ENCODE data around the gene ABHD13.

The ABHD13 gene

GRCh38 chr13:108218044-108218974 is at the start of gene ABHD13:
TSS of gene ABHD13 (plus strand) at chr13:108218392. CDS start at chr13:108229219, 10,827 bp downstream.
- Mint-ChIP-seq H3K9me3 (no peaks in the 10 kb centered on the region), H3K27me3 (peaks cover 5% of the 10 kb centered on the region), H3K27ac (peak within 1 kb of the TSS; percentile 94), H3K4me3 (peak within 1 kb of the TSS; percentile 93), H3K4me1 (peaks cover 58% of the 10 kb centered on the region), H3K36me3 (peaks cover 7% of the 10 kb centered on the region)
- peak; percentile 93 for DNase-seq
- CTCF ChIA-PET: interaction anchor here (2.1 kb wide), 1 partner anchor 40 kb away, joined by 8 read pairs; no protein-coding TSS in a partner anchor

GRCh38 chr13:108168929-108169328 is 49.3 kb upstream of the ABHD13 start:
- DNase-seq: no peak
- CTCF ChIA-PET: interaction anchor here (0.6 to 2.0 kb wide), 3 partner anchors 9 to 1690 kb away, joined by 3 to 10 read pairs (median 3); no protein-coding TSS in a partner anchor
- Mint-ChIP-seq H3K27me3 (peaks cover 6% of the 10 kb centered on the region), H3K36me3 (no peaks in the 10 kb centered on the region), H3K9me3 (peaks cover 5% of the 10 kb centered on the region), H3K27ac (no peak overlapping the region), H3K4me1 (no peaks in the 10 kb centered on the region), H3K4me3 (no peak overlapping the region)

- CTCF ChIA-PET: interaction anchor here (0.6 to 1.7 kb wide), 4 partner anchors 39 to 631 kb away, joined by 3 to 8 read pairs (median 3); partner anchors contain the start of gene LIG4
Measured at GRCh38 chr13:108176685-108177274, 41.4 kb upstream of the ABHD13 start.

GRCh38 chr13:108178078-108178477 is 40.1 kb upstream of the ABHD13 start:
- H3K9me3 Mint-ChIP-seq: no peaks in the 10 kb centered on the region
- CTCF ChIA-PET: interaction anchor here (1.0 to 1.7 kb wide), 3 partner anchors 22 to 718 kb away, joined by 3 to 8 read pairs (median 3); no protein-coding TSS in a partner anchor
- no peaks in the 10 kb centered on the region for H3K36me3 Mint-ChIP-seq
- H3K27ac Mint-ChIP-seq: no peak overlapping the region
- no peaks in the 10 kb centered on the region for H3K27me3 Mint-ChIP-seq
- DNase-seq: no peak
- no peak overlapping the region for H3K4me3 Mint-ChIP-seq
- H3K4me1 Mint-ChIP-seq: no peaks in the 10 kb centered on the region

More at GRCh38 chr13:108176685-108177274, 41.4 kb upstream of the ABHD13 start:
- H3K4me1 Mint-ChIP-seq: no peaks in the 10 kb centered on the region
- no peak overlapping the region for H3K27ac Mint-ChIP-seq
- no peaks in the 10 kb centered on the region for H3K36me3 Mint-ChIP-seq
- peaks cover 1% of the 10 kb centered on the region for H3K9me3 Mint-ChIP-seq
- peak; percentile 73 for DNase-seq
- no peak overlapping the region for H3K4me3 Mint-ChIP-seq
- peaks cover 6% of the 10 kb centered on the region for H3K27me3 Mint-ChIP-seq

- H3K4me1 Mint-ChIP-seq: no peaks in the 10 kb centered on the region
- H3K27ac Mint-ChIP-seq: no peak overlapping the region
- H3K36me3 Mint-ChIP-seq: no peaks in the 10 kb centered on the region
- DNase-seq: no peak
- H3K27me3 Mint-ChIP-seq: no peaks in the 10 kb centered on the region
- H3K4me3 Mint-ChIP-seq: no peak overlapping the region
- H3K9me3 Mint-ChIP-seq: no peaks in the 10 kb centered on the region
- CTCF ChIA-PET: interaction anchor here (1.2 kb wide), 1 partner anchor 27 kb away, joined by 3 read pairs; no protein-coding TSS in a partner anchor
Measured at GRCh38 chr13:108182652-108183051, 35.5 kb upstream of the ABHD13 start.

GRCh38 chr13:108185223-108185622 is 33.0 kb upstream of the ABHD13 start:
- CTCF ChIA-PET: no interaction called here
- Mint-ChIP-seq H3K27ac (no peak overlapping the region), H3K4me3 (no peak overlapping the region)

GRCh38 chr13:108188260-108188659 is 29.9 kb upstream of the ABHD13 start:
- Mint-ChIP-seq H3K9me3 (no peaks in the 10 kb centered on the region), H3K27ac (no peak overlapping the region), H3K4me1 (no peaks in the 10 kb centered on the region), H3K4me3 (no peak overlapping the region), H3K36me3 (no peaks in the 10 kb centered on the region), H3K27me3 (no peaks in the 10 kb centered on the region)
- no peak for DNase-seq
- CTCF ChIA-PET: no interaction called here

More at GRCh38 chr13:108185223-108185622, 33.0 kb upstream of the ABHD13 start:
- H3K9me3 Mint-ChIP-seq: no peaks in the 10 kb centered on the region
- no peaks in the 10 kb centered on the region for H3K27me3 Mint-ChIP-seq
- DNase-seq: no peak
- no peaks in the 10 kb centered on the region for H3K4me1 Mint-ChIP-seq
- H3K36me3 Mint-ChIP-seq: no peaks in the 10 kb centered on the region

GRCh38 chr13:108190897-108191296 is 27.3 kb upstream of the ABHD13 start:
- peaks cover 10% of the 10 kb centered on the region for H3K9me3 Mint-ChIP-seq
- CTCF ChIA-PET: no interaction called here
- no peak overlapping the region for H3K27ac Mint-ChIP-seq
- no peaks in the 10 kb centered on the region for H3K36me3 Mint-ChIP-seq
- H3K27me3 Mint-ChIP-seq: no peaks in the 10 kb centered on the region
- no peak for DNase-seq
- no peaks in the 10 kb centered on the region for H3K4me1 Mint-ChIP-seq
- no peak overlapping the region for H3K4me3 Mint-ChIP-seq

GRCh38 chr13:108193806-108194205 is 24.4 kb upstream of the ABHD13 start:
- Mint-ChIP-seq H3K4me1 (no peaks in the 10 kb centered on the region), H3K36me3 (no peaks in the 10 kb centered on the region), H3K27me3 (no peaks in the 10 kb centered on the region), H3K4me3 (no peak overlapping the region), H3K27ac (no peak overlapping the region), H3K9me3 (peaks cover 15% of the 10 kb centered on the region)
- no peak for DNase-seq
- CTCF ChIA-PET: no interaction called here

- Mint-ChIP-seq H3K4me3 (no peak overlapping the region), H3K27ac (no peak overlapping the region), H3K27me3 (no peaks in the 10 kb centered on the region), H3K9me3 (peaks cover 15% of the 10 kb centered on the region), H3K4me1 (no peaks in the 10 kb centered on the region), H3K36me3 (no peaks in the 10 kb centered on the region)
- DNase-seq: no peak
- CTCF ChIA-PET: no interaction called here
Measured at GRCh38 chr13:108194435-108194936, 23.7 kb upstream of the ABHD13 start.

GRCh38 chr13:108195146-108195545 is 23.0 kb upstream of the ABHD13 start:
- Mint-ChIP-seq H3K9me3 (peaks cover 15% of the 10 kb centered on the region), H3K27me3 (no peaks in the 10 kb centered on the region), H3K27ac (no peak overlapping the region), H3K4me3 (no peak overlapping the region), H3K4me1 (no peaks in the 10 kb centered on the region), H3K36me3 (no peaks in the 10 kb centered on the region)
- CTCF ChIA-PET: no interaction called here
- DNase-seq: no peak

- H3K27ac Mint-ChIP-seq: no peak overlapping the region
Measured at GRCh38 chr13:108195861-108196260, 22.3 kb upstream of the ABHD13 start.

GRCh38 chr13:108200781-108201398 is 17.3 kb upstream of the ABHD13 start:
- peaks cover 5% of the 10 kb centered on the region for H3K27me3 Mint-ChIP-seq
- DNase-seq: no peak
- no peak overlapping the region for H3K27ac Mint-ChIP-seq
- H3K36me3 Mint-ChIP-seq: no peaks in the 10 kb centered on the region
- H3K4me3 Mint-ChIP-seq: no peak overlapping the region
- H3K4me1 Mint-ChIP-seq: peaks cover 15% of the 10 kb centered on the region
- peaks cover 5% of the 10 kb centered on the region for H3K9me3 Mint-ChIP-seq
- CTCF ChIA-PET: no interaction called here

More at GRCh38 chr13:108195861-108196260, 22.3 kb upstream of the ABHD13 start:
- Mint-ChIP-seq H3K4me3 (no peak overlapping the region), H3K36me3 (no peaks in the 10 kb centered on the region), H3K4me1 (no peaks in the 10 kb centered on the region), H3K27me3 (no peaks in the 10 kb centered on the region), H3K9me3 (peaks cover 15% of the 10 kb centered on the region)
- CTCF ChIA-PET: no interaction called here
- DNase-seq: no peak

- H3K9me3 Mint-ChIP-seq: peaks cover 9% of the 10 kb centered on the region
- H3K4me3 Mint-ChIP-seq: no peak overlapping the region
- CTCF ChIA-PET: no interaction called here
- no peaks in the 10 kb centered on the region for H3K27me3 Mint-ChIP-seq
- H3K36me3 Mint-ChIP-seq: peaks cover 28% of the 10 kb centered on the region
- H3K4me1 Mint-ChIP-seq: peaks cover 24% of the 10 kb centered on the region
- DNase-seq: no peak
- H3K27ac Mint-ChIP-seq: no peak overlapping the region
Measured at GRCh38 chr13:108210551-108210950, 7.6 kb upstream of the ABHD13 start.
